ENCODE data around the gene CDC25C. TPM values are rescaled to one million over a fixed set of nuclear protein-coding genes. Genes with fewer than 3 reads are reported as not detected.

CDC25C gene
- total RNA-seq, 1 experiment from 2014 or later: 14.7 TPM

DNA sequence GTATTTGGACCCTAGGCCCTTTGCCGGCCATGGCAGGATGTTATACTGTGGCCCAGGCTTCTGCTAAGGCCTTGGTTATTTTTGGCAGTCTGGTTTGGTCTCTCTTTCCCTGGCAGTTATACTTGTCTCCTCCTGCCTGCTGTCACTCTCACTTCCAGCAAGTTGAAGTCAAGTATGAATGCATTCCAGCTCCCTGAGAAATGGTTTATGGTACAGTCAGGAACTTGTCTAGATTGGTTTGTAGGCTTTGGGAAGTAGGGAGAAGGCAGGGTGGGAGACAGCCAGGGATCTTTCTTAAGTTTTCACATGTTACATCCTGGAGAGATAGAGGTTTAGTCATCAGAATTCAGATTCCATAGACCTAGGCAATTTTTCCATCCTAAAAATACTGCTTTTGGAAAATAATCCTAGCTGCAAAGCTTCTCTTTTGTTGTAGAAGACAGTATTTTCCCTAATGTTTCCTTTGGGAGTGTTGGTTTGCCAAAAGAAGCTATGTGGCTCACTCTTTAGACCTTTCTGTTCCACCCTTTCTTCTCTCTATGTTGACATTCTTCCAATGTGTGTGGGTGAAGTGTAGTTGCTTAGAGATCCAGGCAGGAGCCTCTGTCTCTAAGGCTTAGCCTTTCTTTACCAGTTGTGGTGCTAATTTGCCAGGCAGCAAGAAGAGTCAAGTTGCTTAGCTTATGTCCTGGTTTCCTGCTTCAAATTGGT is 18.4 kb upstream of the CDC25C start:
- CTCF ChIA-PET: interaction anchor here (1.1 kb wide), 1 partner anchor 18 kb away, joined by 4 read pairs; the partner anchor contains the start of gene CDC25C
- no peaks in the 10 kb centered on the region for H3K9me2 ChIP-seq (replicated peaks; ENCODE audit: low read length)
- H3K4me1 ChIP-seq (ENCODE audit: insufficient read depth, low read length): peaks cover 9% of the 10 kb centered on the region
- peaks cover 9% of the 10 kb centered on the region; the same call in 1 of the 2 replicates for H4K20me1 ChIP-seq (ENCODE audit: low read length)
- peaks cover 21% of the 10 kb centered on the region for H3K79me2 ChIP-seq (ENCODE audit: low read length)
- H3K27me3 ChIP-seq (ENCODE audit: low read length): no peaks in the 10 kb centered on the region
- H3K4me2 ChIP-seq (ENCODE audit: low read length): no peak overlapping the region
- peaks cover 23% of the 10 kb centered on the region for H3K36me3 ChIP-seq (ENCODE audit: low read depth, low read length)
- H3F3A ChIP-seq (ENCODE audit: low read length, unreplicated experiment): no peaks in the 10 kb centered on the region
- H3K9ac ChIP-seq (ENCODE audit: low read length): no peak overlapping the region
- TF ChIP-seq EZH2phosphoT487 (IDR thresholded peaks at IDR 0.05; ENCODE audit: borderline replicate concordance, low read length): no peak
- no peak for TF ChIP-seq CTCF (conservative IDR thresholded peaks at IDR 0.05; ENCODE audit: low read depth, low read length)
- TF ChIP-seq EZH2 (IDR thresholded peaks at IDR 0.05; ENCODE audit: low read length, unreplicated experiment): no peak
- BruUV-seq (replicated peaks): no TSS peak
- intact Hi-C loops (cut with micrococcal nuclease): no loop called here
- no peak overlapping the region for H3K27ac ChIP-seq (ENCODE audit: low read length)
- H3K4me3 ChIP-seq (ENCODE audit: low read length): no peak overlapping the region
- no peak for DNase-seq
- no peak overlapping the region for H2AFZ ChIP-seq (ENCODE audit: low read length)
- POLR2A ChIA-PET (ENCODE audit: unreplicated experiment): interaction anchor here (0.7 kb wide), 1 partner anchor 108 kb away, joined by 3 read pairs; no protein-coding TSS in a partner anchor
- no peaks in the 10 kb centered on the region; the same call in 1 of the 2 replicates for H3K9me3 ChIP-seq (ENCODE audit: low read length)
- ATAC-seq: no peak

GRCh38 chr5:138346889-138347288 is 15.3 kb upstream of the CDC25C start:
- no peak overlapping the region for H3K27ac ChIP-seq (ENCODE audit: low read length)
- BruUV-seq (replicated peaks): no TSS peak
- ChIA-PET CTCF (no interaction called here), POLR2A (ENCODE audit: unreplicated experiment) (no interaction called here)
- DNase-seq: no peak
- 0 out of 2 replicates have a peak, but pooled peaks cover 2% of the 10 kb centered on the region for H3K79me2 ChIP-seq (ENCODE audit: low read length)
- H3K9me2 ChIP-seq (replicated peaks; ENCODE audit: low read length): no peaks in the 10 kb centered on the region
- H3K4me2 ChIP-seq (ENCODE audit: low read length): no peak overlapping the region
- no peaks in the 10 kb centered on the region for H3K4me1 ChIP-seq (ENCODE audit: insufficient read depth, low read length)
- peaks cover 18% of the 10 kb centered on the region for H3K36me3 ChIP-seq (ENCODE audit: low read depth, low read length)
- no peaks in the 10 kb centered on the region for H4K20me1 ChIP-seq (ENCODE audit: low read length)
- intact Hi-C loops (cut with micrococcal nuclease): no loop called here
- no peaks in the 10 kb centered on the region; the same call in 1 of the 2 replicates for H3K9me3 ChIP-seq (ENCODE audit: low read length)
- TF ChIP-seq EZH2phosphoT487 (IDR thresholded peaks at IDR 0.05; ENCODE audit: borderline replicate concordance, low read length): no peak
- H3F3A ChIP-seq (ENCODE audit: low read length, unreplicated experiment): no peaks in the 10 kb centered on the region
- H2AFZ ChIP-seq (ENCODE audit: low read length): no peak overlapping the region
- H3K9ac ChIP-seq (ENCODE audit: low read length): no peak overlapping the region
- no peak for ATAC-seq
- no peak overlapping the region for H3K4me3 ChIP-seq (ENCODE audit: low read length)
- no peaks in the 10 kb centered on the region for H3K27me3 ChIP-seq (ENCODE audit: low read length)

DNA sequence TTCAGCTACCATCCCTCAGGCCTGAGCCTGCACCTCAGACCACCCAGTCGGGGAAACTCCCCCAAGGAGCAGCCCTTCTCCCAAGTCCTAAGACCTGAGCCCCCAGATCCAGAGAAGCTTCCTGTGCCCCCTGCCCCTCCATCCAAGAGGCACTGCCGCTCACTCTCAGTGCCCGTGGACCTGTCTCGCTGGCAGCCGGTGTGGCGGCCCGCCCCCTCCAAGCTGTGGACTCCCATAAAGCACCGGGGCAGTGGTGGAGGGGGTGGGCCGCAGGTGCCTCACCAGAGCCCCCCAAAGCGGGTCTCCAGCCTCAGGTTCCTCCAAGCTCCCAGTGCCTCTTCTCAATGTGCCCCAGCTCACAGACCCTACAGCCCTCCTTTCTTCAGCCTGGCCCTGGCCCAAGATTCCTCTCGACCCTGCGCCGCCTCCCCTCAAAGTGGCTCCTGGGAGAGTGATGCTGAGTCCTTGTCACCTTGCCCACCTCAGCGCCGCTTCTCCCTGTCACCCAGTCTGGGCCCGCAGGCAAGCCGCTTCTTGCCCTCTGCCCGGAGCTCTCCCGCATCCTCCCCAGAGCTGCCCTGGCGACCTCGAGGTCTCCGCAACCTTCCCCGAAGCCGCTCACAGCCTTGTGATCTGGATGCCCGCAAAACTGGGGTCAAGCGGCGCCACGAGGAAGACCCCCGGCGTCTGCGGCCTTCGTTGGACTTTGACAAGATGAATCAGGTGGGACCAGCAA is 13.5 kb upstream of the CDC25C start:
- Histone ChIP-seq H3K36me3 (ENCODE audit: low read depth, low read length) (peaks cover 20% of the 10 kb centered on the region), H4K20me1 (ENCODE audit: low read length) (0 out of 2 replicates have a peak, but pooled peaks cover 5% of the 10 kb centered on the region)

More for the DNA sequence above, 13.5 kb upstream of the CDC25C start:
- H3K27ac ChIP-seq (ENCODE audit: low read length): no peak overlapping the region
- H2AFZ ChIP-seq (ENCODE audit: low read length): no peak overlapping the region
- H3K79me2 ChIP-seq (ENCODE audit: low read length): peaks cover 21% of the 10 kb centered on the region
- no peaks in the 10 kb centered on the region for H3K9me2 ChIP-seq (replicated peaks; ENCODE audit: low read length)
- POLR2A ChIA-PET (ENCODE audit: unreplicated experiment): no interaction called here
- intact Hi-C loops (cut with micrococcal nuclease): no loop called here
- no peak overlapping the region for H3K9ac ChIP-seq (ENCODE audit: low read length)
- no TSS peak for BruUV-seq (replicated peaks)
- H3K9me3 ChIP-seq (ENCODE audit: low read length): no peaks in the 10 kb centered on the region
- no peak for DNase-seq
- no peak overlapping the region for H3K4me3 ChIP-seq (ENCODE audit: low read length)
- no peak for ATAC-seq
- H3F3A ChIP-seq (ENCODE audit: low read length, unreplicated experiment): no peaks in the 10 kb centered on the region
- H3K4me1 ChIP-seq (ENCODE audit: insufficient read depth, low read length): no peaks in the 10 kb centered on the region
- no peak for TF ChIP-seq CTCF (conservative IDR thresholded peaks at IDR 0.05; ENCODE audit: low read depth, low read length)
- TF ChIP-seq EZH2 (IDR thresholded peaks at IDR 0.05; ENCODE audit: low read length, unreplicated experiment): no peak
- no peak for TF ChIP-seq EZH2phosphoT487 (IDR thresholded peaks at IDR 0.05; ENCODE audit: borderline replicate concordance, low read length)
- H3K4me2 ChIP-seq (ENCODE audit: low read length): no peak overlapping the region
- CTCF ChIA-PET: no interaction called here
- no peaks in the 10 kb centered on the region for H3K27me3 ChIP-seq (ENCODE audit: low read length)

Measured in PC-3 (cell line).